Activated B cell treated with CpG ODN at 0.5 μM for 24 hours (primary cell): ENCODE data around the gene TIMM21. TPM values are rescaled to one million over a fixed set of nuclear protein-coding genes. Genes with fewer than 3 reads are reported as not detected.

Experiments
- ATAC-seq: fragments of 200-7000 bp; cut with Tn5 transposase; one replicate; pipeline ENCODE4 v1.10.0; 2021; ENCODE audit warnings: low read depth, mild to moderate bottlenecking, moderate library complexity
- CTCF ChIA-PET: fragments of 350-600 bp; sonication (Branson Sonifier 250); formaldehyde crosslinking; loops from one replicate; lab custom pipeline; 2021; ENCODE audit warnings: antibody characterized with exemption; lab: Charles Lee
- POLR2A ChIA-PET: fragments of 350-600 bp; sonication (Branson Sonifier 250); formaldehyde crosslinking; loops from one replicate; lab custom pipeline; 2021; ENCODE audit warnings: antibody characterized with exemption; lab: Charles Lee
- DNase-seq: peaks from one replicate; pipeline ENCODE4 v3.0.0; 2022
- H3K27ac Mint-ChIP-seq: one replicate; pipeline ENCODE4 v1.8.0; 2020; ENCODE audit warnings: mixed read lengths
- H3K27me3 Mint-ChIP-seq: one replicate; pipeline ENCODE4 v1.8.0; 2021; ENCODE audit warnings: mixed read lengths
- H3K36me3 Mint-ChIP-seq: one replicate; pipeline ENCODE4 v1.8.0; 2021; ENCODE audit warnings: low read depth, mixed read lengths
- H3K4me1 Mint-ChIP-seq: one replicate; pipeline ENCODE4 v1.8.0; 2021; ENCODE audit warnings: mixed read lengths
- H3K4me3 Mint-ChIP-seq: one replicate; pipeline ENCODE4 v1.8.0; 2020; ENCODE audit warnings: mild to moderate bottlenecking, mixed read lengths
- H3K9me3 Mint-ChIP-seq: one replicate; pipeline ENCODE4 v1.8.0; 2020; ENCODE audit warnings: mixed read lengths
- CTCF ChIP-seq: fragments of 200-600 bp; IDR thresholded peaks from one replicate; pipeline ENCODE4 v1.8.0; 2022; ENCODE audit warnings: antibody characterized with exemption, mild to moderate bottlenecking
- intact Hi-C: fragments of 100-400 bp; cut with micrococcal nuclease; formaldehyde crosslinking; loops from one replicate; pipeline ENCODE4 v1.15.1; 2024
- total RNA-seq: library from RNA; stranded (reverse); gene quantifications from 2 replicates; pipeline ENCODE4 v1.2.3, GENCODE V29; 2022

The TIMM21 gene
- total RNA-seq, 1 donor from 2014 or later = 23.3 TPM

DNA sequence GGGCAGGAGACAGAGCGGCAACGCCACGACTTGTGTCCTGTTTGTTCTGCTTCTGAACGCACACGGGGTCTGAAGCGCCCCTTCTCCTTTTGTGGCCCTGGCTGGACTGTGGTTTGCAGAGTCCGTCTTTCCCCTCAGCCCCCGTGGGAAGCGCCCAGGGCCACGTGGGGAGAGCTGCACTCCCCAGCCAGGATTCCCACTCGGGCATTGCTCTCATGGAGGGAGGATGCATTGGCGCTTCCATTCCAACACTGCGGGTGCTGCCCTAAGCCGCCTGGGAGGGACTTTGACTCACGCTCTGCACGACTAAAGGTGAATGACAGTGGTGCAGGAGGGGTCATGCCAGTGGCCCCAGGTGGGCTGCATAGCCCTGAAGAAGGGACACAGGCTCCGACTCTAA, 52.5 kb downstream of the TIMM21 start:
- Mint-ChIP-seq H3K27ac (no peak overlapping the region), H3K9me3 (no peaks in the 10 kb centered on the region), H3K4me3 (no peak overlapping the region), H3K4me1 (peaks cover 23% of the 10 kb centered on the region), H3K36me3 (no peaks in the 10 kb centered on the region), H3K27me3 (no peaks in the 10 kb centered on the region)
- intact Hi-C loops = no loop called here
- ATAC-seq (no peak), DNase-seq (no peak)
- CTCF ChIA-PET = interaction anchor here (1.4 to 4.6 kb wide), 2 partner anchors 141 to 351 kb away, joined by 4 to 73 read pairs; no protein-coding TSS in a partner anchor
- POLR2A ChIA-PET = no interaction called here
- no peak for TF ChIP-seq CTCF

DNA sequence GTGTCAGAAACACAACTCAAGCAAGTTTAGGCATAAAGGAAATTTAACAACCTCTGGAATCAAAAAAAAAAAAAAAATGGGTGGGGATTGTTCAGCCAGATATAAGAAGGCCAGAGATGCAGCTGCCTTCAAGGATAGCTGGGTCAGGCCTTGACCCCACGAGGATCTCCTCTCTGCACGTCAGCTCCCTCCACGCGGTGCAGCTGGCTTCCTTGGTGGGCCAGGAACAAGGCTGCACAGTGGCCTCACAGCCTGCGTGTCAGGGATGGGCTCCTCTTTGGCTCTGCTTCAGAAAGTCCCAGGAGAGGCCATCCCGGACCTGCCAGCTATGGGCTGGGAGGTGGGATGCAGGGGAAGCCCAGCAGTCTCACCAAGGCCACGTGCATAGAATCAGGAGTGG, 55.5 kb downstream of the TIMM21 start:
- ATAC-seq = no peak
- ChIA-PET CTCF (interaction anchor here (1.2 kb wide), 1 partner anchor 139 kb away, joined by 4 read pairs; no protein-coding TSS in a partner anchor), POLR2A (interaction anchor here (0.5 kb wide), 1 partner anchor 59 kb away, joined by 3 read pairs; no protein-coding TSS in a partner anchor)
- peaks cover 4% of the 10 kb centered on the region for H3K4me1 Mint-ChIP-seq
- no peak for DNase-seq
- H3K36me3 Mint-ChIP-seq = no peaks in the 10 kb centered on the region
- TF ChIP-seq CTCF = no peak
- no peaks in the 10 kb centered on the region for H3K9me3 Mint-ChIP-seq
- H3K27ac Mint-ChIP-seq = no peak overlapping the region
- H3K4me3 Mint-ChIP-seq = no peak overlapping the region
- intact Hi-C loops = no loop called here
- no peaks in the 10 kb centered on the region for H3K27me3 Mint-ChIP-seq

DNA sequence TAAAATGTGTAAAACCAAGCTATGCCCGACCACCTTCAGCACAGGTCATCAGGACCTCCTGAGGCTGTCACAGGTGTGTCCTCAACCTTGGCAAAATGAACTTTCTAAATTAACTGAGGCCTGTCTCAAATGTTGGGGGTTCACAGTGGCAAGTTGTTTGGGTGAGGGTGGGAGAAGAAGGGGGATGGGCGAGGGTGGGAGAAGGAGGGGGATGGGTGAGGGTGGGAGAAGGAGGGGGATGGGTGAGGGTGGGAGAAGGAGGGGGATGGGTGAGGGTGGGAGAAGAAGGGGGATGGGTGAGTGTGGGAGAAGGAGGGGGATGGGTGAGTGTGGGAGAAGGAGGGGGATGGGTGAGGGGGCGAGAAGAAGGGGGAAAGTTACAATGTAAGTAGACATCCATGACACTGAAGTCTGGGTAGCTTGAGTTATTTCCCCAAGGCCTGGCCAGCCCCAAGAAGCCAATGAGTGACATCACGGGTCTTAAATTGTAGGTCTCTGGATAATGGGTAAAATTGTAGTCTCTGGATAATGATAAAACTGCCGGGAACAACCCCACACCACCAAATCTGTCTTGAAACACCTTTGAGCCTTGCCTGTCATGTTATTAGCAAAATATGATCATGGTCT, 56.3 kb downstream of the TIMM21 start:
- H3K4me3 Mint-ChIP-seq = no peak overlapping the region
- TF ChIP-seq CTCF = no peak
- intact Hi-C loops = no loop called here
- no peak for DNase-seq
- no peaks in the 10 kb centered on the region for H3K36me3 Mint-ChIP-seq
- no peaks in the 10 kb centered on the region for H3K9me3 Mint-ChIP-seq
- CTCF ChIA-PET = interaction anchor here (1.2 to 2.2 kb wide), 2 partner anchors 138 kb away, joined by 4 to 5 read pairs; no protein-coding TSS in a partner anchor
- peaks cover 2% of the 10 kb centered on the region for H3K4me1 Mint-ChIP-seq
- no peak overlapping the region for H3K27ac Mint-ChIP-seq
- POLR2A ChIA-PET = no interaction called here
- no peak for ATAC-seq
- no peaks in the 10 kb centered on the region for H3K27me3 Mint-ChIP-seq

Other genes with a start within 250 kb of the TIMM21 start
- gene FBXO15, start 689 bp upstream of the TIMM21 start, total RNA-seq = 0.69 and 0.98 TPM in 2 replicates
- 46.2 and 47.2 TPM in 2 replicates for gene CYB5A, start 143.4 kb downstream of the TIMM21 start, total RNA-seq
- gene C18orf63, start 167.3 kb downstream of the TIMM21 start, total RNA-seq = not detected in 2 replicates